Measurements from ENCODE around the gene PVR.
"Not testable (repeated sequence)": the region's sequence is repeated elsewhere in the genome, so short reads cannot be mapped to it uniquely, and the experiment has no call there.

Gene PVR

DNA sequence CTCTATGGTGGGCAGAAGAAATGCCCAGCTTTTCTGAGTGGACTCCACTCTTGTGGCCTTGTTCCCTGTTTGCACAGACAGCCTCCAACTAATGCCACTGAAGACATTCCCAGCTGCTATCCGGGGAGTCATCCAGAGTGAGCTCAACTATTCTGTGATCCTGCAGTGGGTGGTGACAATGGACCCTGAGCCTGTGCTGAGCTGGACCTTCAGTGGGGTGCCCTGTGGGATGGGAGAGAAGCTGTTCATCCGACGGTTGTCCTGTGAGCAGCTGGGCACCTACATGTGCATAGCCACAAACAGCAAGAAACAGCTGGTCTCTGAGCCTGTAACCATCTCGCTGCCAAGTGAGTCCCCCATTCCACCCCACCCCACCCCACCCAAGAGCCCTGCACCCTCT is 20.1 kb upstream of the PVR start:
- TF ChIP-seq, protein P1, sequence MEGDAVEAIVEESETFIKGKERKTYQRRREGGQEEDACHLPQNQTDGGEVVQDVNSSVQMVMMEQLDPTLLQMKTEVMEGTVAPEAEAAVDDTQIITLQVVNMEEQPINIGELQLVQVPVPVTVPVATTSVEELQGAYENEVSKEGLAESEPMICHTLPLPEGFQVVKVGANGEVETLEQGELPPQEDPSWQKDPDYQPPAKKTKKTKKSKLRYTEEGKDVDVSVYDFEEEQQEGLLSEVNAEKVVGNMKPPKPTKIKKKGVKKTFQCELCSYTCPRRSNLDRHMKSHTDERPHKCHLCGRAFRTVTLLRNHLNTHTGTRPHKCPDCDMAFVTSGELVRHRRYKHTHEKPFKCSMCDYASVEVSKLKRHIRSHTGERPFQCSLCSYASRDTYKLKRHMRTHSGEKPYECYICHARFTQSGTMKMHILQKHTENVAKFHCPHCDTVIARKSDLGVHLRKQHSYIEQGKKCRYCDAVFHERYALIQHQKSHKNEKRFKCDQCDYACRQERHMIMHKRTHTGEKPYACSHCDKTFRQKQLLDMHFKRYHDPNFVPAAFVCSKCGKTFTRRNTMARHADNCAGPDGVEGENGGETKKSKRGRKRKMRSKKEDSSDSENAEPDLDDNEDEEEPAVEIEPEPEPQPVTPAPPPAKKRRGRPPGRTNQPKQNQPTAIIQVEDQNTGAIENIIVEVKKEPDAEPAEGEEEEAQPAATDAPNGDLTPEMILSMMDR (IDR thresholded peaks at IDR 0.05; ENCODE audit: low read depth, low read length), result no peak
- no peak for TF ChIP-seq EZH2phosphoT487 (IDR thresholded peaks at IDR 0.05; ENCODE audit: low read depth)
- no peak overlapping the region for H2AFZ ChIP-seq (ENCODE audit: low read depth, low read length)
- H3K9ac ChIP-seq (ENCODE audit: low read length), result no peak overlapping the region
- no peaks in the 10 kb centered on the region for H3K36me3 ChIP-seq (replicated peaks; ENCODE audit: low read depth, low read length)
- no peaks in the 10 kb centered on the region for H3K79me2 ChIP-seq (ENCODE audit: low read length)
- no peaks in the 10 kb centered on the region for H3K4me1 ChIP-seq (ENCODE audit: low read length)
- no peak overlapping the region for H3K4me2 ChIP-seq (ENCODE audit: low read length)
- no peaks in the 10 kb centered on the region for H3K9me3 ChIP-seq (ENCODE audit: insufficient read depth, low read length)
- H3K27me3 ChIP-seq (ENCODE audit: low read depth, low read length), result peaks cover 11% of the 10 kb centered on the region; the same call in 1 of the 2 replicates
- no peaks in the 10 kb centered on the region for H4K20me1 ChIP-seq (ENCODE audit: insufficient read depth, low read length)
- no peak overlapping the region for H3K27ac ChIP-seq (ENCODE audit: low read length)
- no peak overlapping the region for H3K4me3 ChIP-seq (ENCODE audit: low read length)

DNA sequence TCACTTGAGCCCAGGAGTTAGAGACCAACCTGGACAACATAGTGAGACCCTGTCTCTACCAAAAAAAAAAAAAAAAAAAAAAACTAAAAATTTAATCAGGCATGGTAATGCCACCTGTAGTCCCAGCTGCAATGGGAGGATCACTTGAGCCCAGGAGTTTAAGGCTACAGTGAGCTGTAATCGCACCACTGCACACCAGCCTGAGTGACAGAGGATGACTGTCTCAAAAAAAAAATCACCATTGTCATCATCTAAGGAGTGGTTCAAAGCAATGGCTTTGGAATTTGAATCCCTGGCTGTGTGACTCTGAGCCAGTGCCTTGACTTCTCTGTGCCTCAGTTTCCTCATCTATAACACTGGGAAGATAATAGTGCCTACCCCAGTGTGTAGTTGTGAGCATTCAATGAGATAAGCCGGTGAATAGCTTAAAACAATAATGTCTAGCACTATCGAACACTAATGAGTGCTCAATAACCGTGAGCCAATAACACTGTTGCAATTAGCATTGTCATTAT is 18.8 kb upstream of the PVR start:
- no peaks in the 10 kb centered on the region for H3K36me3 ChIP-seq (replicated peaks; ENCODE audit: low read depth, low read length)
- no peaks in the 10 kb centered on the region for H4K20me1 ChIP-seq (ENCODE audit: insufficient read depth, low read length)
- no peak overlapping the region for H3K27ac ChIP-seq (ENCODE audit: low read length)
- TF ChIP-seq, protein P1 (IDR thresholded peaks at IDR 0.05; ENCODE audit: low read depth, low read length), result no peak
- TF ChIP-seq EZH2phosphoT487 (IDR thresholded peaks at IDR 0.05; ENCODE audit: low read depth), result no peak
- H3K9ac ChIP-seq (ENCODE audit: low read length), result no peak overlapping the region
- H3K4me2 ChIP-seq (ENCODE audit: low read length), result no peak overlapping the region
- H2AFZ ChIP-seq (ENCODE audit: low read depth, low read length), result no peak overlapping the region
- H3K27me3 ChIP-seq (ENCODE audit: low read depth, low read length), result peaks cover 11% of the 10 kb centered on the region; the same call in 1 of the 2 replicates
- H3K4me3 ChIP-seq (ENCODE audit: low read length), result no peak overlapping the region
- no peaks in the 10 kb centered on the region for H3K4me1 ChIP-seq (ENCODE audit: low read length)
- H3K9me3 ChIP-seq (ENCODE audit: insufficient read depth, low read length), result no peaks in the 10 kb centered on the region
- H3K79me2 ChIP-seq (ENCODE audit: low read length), result no peaks in the 10 kb centered on the region

DNA sequence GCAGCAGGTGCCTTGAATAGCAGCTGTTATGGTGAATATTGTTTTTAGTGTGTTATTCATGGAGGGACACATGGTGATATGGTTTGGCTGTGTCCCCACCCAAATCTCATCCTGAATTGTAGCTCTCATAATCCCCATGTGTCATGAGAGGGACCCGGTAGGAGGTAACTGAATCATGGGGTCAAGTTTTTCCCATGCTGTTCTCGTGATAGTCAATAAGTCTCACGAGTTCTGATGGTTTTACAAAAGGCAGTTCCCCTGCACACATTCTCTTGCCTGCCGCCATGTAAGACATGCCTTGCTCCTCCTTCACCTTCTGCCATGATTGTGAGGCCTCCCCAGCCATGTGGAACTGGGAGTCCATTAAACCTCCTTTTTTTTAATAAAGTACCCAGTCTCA is 18.1 kb upstream of the PVR start:
- not testable (repeated sequence) for H3K27ac ChIP-seq (ENCODE audit: low read length); H4K20me1 ChIP-seq (ENCODE audit: insufficient read depth, low read length); H3K9ac ChIP-seq (ENCODE audit: low read length); H3K9me3 ChIP-seq (ENCODE audit: insufficient read depth, low read length); H3K4me1 ChIP-seq (ENCODE audit: low read length); H3K4me2 ChIP-seq (ENCODE audit: low read length); H3K4me3 ChIP-seq (ENCODE audit: low read length); H3K79me2 ChIP-seq (ENCODE audit: low read length); H3K36me3 ChIP-seq (replicated peaks; ENCODE audit: low read depth, low read length); H2AFZ ChIP-seq (ENCODE audit: low read depth, low read length)
- H3K27me3 ChIP-seq (ENCODE audit: low read depth, low read length), result peaks cover 16% of the 10 kb centered on the region

DNA sequence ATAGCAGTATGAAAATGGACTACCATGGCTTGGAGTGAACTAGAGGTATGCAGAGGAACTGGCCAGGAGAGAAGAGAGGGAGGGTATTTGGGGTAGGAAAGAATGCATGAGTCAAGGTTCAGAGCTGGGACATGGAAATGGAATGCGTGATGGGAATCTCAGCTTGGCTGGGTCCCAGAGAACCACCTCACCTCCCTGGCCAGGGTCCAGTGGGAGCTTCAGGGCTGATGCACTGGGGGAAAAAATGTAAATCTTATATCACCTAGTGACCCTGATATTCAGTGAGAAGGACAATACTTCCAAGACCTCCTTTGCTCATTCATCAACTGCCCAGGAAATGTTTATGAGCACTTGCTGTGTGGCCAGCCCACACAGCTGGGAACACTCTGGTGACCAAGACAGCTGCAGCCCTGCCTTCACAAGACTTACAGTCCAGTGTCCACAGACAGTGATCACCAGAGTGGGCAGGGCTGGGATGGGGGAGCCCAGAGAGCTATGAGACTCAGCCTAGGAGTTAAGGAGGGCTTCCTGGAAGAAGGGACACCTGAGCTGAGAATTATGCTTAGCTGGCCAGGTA is 17.6 kb upstream of the PVR start:
- Histone ChIP-seq H3K9me3 (ENCODE audit: insufficient read depth, low read length) (no peaks in the 10 kb centered on the region), H4K20me1 (ENCODE audit: insufficient read depth, low read length) (no peaks in the 10 kb centered on the region), H3K9ac (ENCODE audit: low read length) (no peak overlapping the region), H2AFZ (ENCODE audit: low read depth, low read length) (no peak overlapping the region), H3K4me3 (ENCODE audit: low read length) (no peak overlapping the region), H3K4me1 (ENCODE audit: low read length) (no peaks in the 10 kb centered on the region), H3K4me2 (ENCODE audit: low read length) (no peak overlapping the region), H3K27me3 (ENCODE audit: low read depth, low read length) (peaks cover 21% of the 10 kb centered on the region), H3K79me2 (ENCODE audit: low read length) (no peaks in the 10 kb centered on the region), H3K36me3 (replicated peaks; ENCODE audit: low read depth, low read length) (no peaks in the 10 kb centered on the region), H3K27ac (ENCODE audit: low read length) (no peak overlapping the region)
- TF ChIP-seq EZH2phosphoT487 (IDR thresholded peaks at IDR 0.05; ENCODE audit: low read depth), result no peak

DNA sequence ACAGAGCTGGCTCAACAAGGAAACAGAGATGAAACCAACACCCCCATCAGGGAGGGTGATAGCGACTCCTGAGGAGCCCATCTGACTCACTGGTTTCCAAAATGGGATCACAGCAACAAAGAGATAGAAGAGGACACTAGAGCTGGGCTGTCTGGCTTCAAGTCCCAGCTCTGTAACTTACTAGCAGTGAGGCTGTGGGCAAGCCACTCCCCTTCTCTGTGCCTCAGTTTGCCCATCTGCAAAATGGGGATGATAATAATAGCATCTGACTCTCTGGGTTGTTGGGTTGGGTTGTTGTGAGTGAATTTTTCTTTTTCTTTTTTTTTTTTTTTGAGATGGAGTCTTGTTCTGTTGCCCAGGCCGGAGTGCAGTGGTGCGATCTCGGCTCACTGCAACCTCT is 16.1 kb upstream of the PVR start:
- no peaks in the 10 kb centered on the region for H3K4me1 ChIP-seq (ENCODE audit: low read length)
- no peaks in the 10 kb centered on the region for H3K36me3 ChIP-seq (replicated peaks; ENCODE audit: low read depth, low read length)
- H2AFZ ChIP-seq (ENCODE audit: low read depth, low read length), result no peak overlapping the region
- no peaks in the 10 kb centered on the region for H3K9me3 ChIP-seq (ENCODE audit: insufficient read depth, low read length)
- no peak overlapping the region for H3K27ac ChIP-seq (ENCODE audit: low read length)
- H3K79me2 ChIP-seq (ENCODE audit: low read length), result no peaks in the 10 kb centered on the region
- no peak overlapping the region for H3K4me2 ChIP-seq (ENCODE audit: low read length)
- H4K20me1 ChIP-seq (ENCODE audit: insufficient read depth, low read length), result no peaks in the 10 kb centered on the region
- no peak overlapping the region for H3K4me3 ChIP-seq (ENCODE audit: low read length)
- H3K9ac ChIP-seq (ENCODE audit: low read length), result no peak overlapping the region
- TF ChIP-seq, protein P1 (IDR thresholded peaks at IDR 0.05; ENCODE audit: low read depth, low read length), result no peak
- TF ChIP-seq EZH2phosphoT487 (IDR thresholded peaks at IDR 0.05; ENCODE audit: low read depth), result no peak
- H3K27me3 ChIP-seq (ENCODE audit: low read depth, low read length), result peaks cover 16% of the 10 kb centered on the region
